Eye (tissue), 1 donor: ENCODE measurements around the gene ACSM6.
"Not testable (repeated sequence)": the region's sequence is repeated elsewhere in the genome, so short reads cannot be mapped to it uniquely, and the experiment has no call there.

ENCODE experiments used
- DNase-seq: peaks from one replicate; pipeline ENCODE4 v3.0.0-alpha.2; 2015

Gene ACSM6, protein sequence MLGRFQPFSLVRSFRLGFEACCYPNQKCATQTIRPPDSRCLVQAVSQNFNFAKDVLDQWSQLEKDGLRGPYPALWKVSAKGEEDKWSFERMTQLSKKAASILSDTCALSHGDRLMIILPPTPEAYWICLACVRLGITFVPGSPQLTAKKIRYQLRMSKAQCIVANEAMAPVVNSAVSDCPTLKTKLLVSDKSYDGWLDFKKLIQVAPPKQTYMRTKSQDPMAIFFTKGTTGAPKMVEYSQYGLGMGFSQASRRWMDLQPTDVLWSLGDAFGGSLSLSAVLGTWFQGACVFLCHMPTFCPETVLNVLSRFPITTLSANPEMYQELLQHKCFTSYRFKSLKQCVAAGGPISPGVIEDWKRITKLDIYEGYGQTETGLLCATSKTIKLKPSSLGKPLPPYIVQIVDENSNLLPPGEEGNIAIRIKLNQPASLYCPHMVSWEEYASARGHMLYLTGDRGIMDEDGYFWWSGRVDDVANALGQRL

DNA sequence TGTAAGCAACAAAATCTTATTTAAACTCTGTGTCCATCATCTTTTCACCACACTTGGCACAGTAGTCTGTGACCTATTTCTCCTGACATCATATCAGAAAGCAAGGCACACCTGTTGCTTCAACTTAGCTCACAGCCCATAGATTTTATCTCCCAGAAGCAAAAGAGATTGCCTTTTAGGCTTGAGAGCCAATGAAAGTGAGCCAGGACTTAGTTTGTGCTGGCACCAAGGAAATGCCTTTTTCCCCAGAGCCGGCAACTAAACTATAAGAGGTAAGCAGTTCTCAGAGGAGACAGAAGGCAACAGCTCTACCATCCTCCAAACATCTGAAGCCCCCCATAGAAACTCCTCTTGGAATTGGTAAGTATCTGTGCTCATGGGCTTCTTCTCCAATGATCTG is at the start of gene ACSM6:
ACSM6 (plus strand) TSS at position 295 of the 400 bp plus-strand sequence. CDS start 248 bp downstream, outside the sequence.
- no peak for DNase-seq

- DNase-seq = no peak
These were observed 25.3 kb upstream of the ACSM6 start for GRCh38 chr10:95168694-95169093.

DNA sequence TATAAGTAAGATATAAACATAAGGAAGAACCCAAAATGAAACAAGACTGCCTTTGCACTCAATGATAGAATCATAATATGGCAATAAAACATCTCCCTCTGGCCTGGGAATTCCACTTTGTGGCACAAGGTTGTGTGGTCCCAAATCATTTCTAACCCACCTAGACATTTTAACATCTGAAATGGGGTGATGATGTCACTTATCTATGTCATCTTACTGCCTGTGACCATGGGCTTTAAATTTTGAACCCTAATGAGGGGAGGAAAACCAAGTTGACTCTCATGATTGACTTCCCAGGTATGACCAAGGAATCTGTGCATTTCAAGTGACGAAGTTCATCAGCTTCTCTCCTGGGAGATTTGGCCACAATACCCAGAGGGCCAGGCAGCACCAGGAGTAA is 24.5 kb upstream of the ACSM6 start:
- no peak for DNase-seq

- no peak for DNase-seq
These were observed 23.2 kb upstream of the ACSM6 start for GRCh38 chr10:95170790-95171189.

GRCh38 chr10:95171336-95171735 is 22.7 kb upstream of the ACSM6 start:
- no peak for DNase-seq

DNA sequence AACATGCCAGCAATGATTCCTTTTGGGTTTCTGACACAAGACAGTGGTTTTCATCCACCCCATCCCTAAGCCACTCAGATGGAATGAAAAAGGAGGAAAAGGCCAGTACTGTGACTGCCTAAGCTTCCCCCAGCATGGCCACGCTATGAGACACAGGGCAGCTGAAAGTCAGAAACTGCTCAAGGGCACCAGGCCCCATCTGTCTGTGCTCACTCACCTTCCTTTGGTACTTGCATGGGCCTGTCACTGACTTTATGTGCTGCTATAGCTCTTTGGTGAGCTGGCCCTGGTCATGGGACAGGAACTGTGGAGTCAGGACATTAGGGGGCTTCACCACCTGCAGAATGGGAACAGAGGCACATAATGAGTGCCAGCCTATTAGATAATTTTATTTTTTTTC is 21.2 kb upstream of the ACSM6 start:
- DNase-seq = no peak

DNA sequence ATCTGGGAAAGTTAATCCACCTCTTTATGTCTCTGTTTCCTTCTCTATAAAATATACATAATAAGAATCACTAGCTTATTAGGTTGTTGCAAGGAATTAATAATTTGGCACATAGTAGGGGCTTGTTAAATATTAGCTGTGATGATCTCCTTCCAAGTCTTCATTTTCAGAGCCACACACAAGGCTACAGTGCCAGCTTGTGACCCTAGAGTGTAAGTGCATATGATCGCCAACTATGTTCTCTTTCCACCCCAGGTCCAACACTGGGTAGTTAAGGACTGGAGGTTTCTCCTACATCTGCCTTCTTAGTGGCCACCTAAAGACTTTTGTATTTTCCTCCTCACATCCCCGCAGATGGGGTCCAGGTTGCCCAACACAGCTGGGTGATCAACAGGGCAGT is 17.9 kb upstream of the ACSM6 start:
- no peak for DNase-seq

DNA sequence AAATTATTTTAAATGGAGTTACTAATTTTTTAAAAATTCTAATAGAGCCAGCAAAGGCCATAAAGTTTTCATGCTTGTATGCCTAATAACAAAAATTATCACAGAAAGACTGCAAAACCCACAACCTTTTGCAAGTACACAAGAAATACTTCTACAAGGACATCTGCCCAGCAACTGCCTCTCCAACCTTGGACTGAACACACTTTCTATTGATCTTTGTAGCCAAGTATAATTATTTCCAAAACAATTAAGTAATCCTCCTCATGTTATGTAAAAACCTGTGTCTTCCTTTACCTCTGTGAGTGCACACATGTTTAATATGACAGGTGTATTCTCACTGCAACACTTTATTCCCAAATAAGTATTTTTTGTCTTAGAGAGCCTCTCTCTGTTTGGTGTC is 16.6 kb upstream of the ACSM6 start:
- no peak for DNase-seq

DNA sequence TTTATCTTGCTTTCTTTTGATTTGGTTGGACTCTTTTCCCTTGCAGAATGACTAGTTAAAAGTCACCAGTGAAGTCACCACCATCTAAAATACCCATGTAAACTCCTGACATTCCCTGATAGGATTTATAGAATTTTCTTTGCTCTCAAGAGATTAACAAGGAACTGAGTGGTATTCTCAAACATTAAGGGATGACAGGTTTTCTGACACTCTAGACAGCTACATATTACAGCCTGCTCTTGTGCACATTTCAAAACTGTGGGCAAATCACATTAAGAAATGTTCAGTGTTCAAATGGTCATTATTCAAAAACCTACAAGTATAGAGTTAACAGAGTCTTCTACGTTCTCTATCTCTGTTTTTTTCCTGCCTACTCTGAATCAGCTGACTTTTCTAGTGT is 15.8 kb upstream of the ACSM6 start:
- DNase-seq = no peak

- DNase-seq = no peak
These were observed 15.2 kb upstream of the ACSM6 start for GRCh38 chr10:95178797-95179196.

GRCh38 chr10:95181726-95182125 is 12.3 kb upstream of the ACSM6 start:
- DNase-seq = no peak

DNA sequence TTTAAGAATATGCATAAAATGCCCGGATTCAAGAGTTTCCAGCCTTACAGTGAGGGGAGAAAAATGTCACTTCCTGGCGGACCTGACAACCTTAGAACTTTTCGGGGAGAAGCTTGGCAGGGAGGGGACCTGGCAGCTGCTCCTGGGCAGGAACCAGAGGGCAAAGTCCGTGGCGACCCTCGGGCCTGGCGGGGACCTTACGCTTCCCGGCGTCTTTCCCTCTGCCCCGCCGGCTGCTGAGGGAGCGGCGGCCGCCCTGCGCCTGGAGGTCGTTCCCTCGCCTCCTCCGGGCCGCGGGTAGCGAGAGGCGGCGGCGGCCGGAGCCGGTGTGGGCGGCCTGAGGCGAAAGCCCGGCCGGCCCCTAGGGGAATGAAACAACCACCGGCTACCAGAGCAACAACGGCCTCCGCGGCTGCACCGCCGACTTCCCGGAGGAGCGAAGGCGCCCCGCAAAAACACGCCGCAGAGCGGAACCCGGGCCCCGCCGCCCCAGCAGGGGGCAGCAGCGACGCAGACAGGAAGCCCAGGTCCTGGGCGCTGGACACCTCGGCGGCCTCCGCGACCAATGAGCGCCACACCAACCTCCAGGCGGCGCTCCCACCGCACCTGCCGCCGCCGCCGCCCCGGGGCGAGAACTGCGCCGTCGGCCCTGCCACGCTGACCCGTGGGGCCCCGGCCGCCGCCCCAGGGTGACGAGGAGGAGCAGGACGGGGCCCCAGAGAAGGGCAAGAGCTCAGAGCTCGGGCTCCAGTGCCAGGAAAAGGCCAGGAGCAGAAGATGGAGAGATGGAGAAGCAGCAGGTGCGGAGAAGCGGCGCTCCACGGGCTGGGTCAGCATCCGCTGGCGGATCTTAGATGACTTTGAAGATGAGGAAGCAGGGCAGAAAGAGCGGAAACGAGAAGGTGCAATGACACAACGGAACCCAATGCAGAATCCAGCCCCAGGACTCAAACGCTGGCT is 10.5 kb upstream of the ACSM6 start:
- peak; percentile 94 for DNase-seq

GRCh38 chr10:95187617-95188016 is 6.4 kb upstream of the ACSM6 start:
- DNase-seq = no peak

- DNase-seq = no peak
These were observed 5.4 kb upstream of the ACSM6 start for GRCh38 chr10:95188593-95188992.

DNA sequence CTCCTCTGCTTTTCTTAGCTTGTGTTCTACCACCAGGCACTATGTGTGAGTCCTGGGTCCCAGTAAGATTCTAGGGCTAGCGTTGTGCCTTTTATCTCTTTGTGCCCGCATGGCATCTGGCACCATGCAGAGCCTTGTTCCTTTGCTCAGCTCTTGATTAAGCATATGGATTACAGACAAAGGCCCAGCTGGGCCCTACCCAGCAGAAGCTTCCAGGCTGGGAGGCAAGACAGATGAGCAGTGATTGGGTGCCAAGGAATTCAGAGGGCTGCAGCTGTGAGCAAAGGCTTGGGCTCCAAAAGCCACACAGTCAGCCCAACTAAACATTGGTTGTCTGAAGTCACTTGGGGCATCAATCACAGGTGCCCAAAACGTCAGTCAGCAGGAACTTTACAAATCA is 2.0 kb downstream of the ACSM6 start:
- peak; percentile 13 for DNase-seq

- no peak for DNase-seq
These were observed 7.7 kb downstream of the ACSM6 start for GRCh38 chr10:95201736-95202135.

GRCh38 chr10:95202865-95203264 is 8.8 kb downstream of the ACSM6 start:
- not testable (repeated sequence) for DNase-seq

DNA sequence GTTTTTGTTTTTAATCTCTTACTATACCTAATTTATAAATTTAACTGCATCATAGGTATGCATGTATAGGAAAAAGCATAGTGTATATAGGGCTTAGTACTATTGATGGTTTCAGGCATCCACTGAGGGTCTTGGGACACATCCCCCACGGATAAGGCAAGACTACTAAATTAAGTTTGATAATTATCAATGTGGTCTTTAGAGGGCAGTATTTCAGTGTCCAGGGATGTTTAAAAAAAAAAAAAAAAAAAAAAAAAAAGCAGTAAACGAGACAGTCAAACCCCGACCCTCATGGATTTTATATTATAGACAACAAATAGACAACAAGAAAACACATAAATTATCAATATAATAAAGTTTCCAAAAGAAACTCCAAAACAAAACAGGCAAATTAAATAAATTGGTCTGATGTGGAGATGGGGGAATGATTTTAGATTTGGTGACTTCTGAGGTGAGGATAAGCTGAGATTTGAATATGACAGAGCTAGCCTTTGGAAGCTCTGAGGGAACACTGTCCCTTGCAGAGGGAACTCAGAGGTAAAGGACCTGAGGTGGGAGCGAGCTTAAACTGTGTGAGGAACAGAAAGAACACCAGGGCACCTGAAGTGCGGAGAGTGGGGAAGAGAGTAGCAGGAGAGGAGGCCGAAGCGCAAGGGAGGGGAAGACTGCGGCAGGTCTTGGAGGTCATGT is 14.8 kb downstream of the ACSM6 start:
- no peak for DNase-seq

DNA sequence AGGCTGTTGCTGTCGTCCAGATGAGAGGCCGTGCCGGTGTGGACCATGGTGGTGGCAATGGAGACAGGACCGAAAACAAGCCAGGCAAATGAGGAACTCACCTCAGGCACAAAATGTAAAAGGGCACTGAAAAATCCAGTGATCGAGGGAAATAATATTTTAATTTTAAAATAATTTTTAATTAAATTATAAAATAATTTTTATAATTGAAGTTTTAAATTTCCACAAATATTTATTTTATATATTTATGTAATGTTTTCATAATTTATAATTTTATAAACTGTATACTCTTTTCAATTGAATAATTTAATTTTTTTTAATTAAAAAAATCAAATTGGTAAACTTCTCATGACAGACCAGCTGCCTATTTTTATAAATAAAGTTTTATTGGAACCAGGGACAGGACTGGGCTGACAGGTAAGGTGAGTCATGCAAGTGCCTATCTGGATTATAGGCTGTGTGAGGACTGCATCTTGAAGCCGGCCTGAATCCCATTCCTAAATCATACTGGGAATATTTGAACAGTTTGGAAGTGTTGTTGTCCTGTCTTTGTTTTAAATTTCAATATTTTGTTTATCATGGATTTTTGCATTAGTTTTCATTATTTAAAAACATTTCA is 15.6 kb downstream of the ACSM6 start:
- no peak for DNase-seq

- no peak for DNase-seq
These were observed 17.7 kb downstream of the ACSM6 start for GRCh38 chr10:95211606-95212279.

GRCh38 chr10:95214369-95214768 is 20.3 kb downstream of the ACSM6 start:
- no peak for DNase-seq

- no peak for DNase-seq
These were observed 20.8 kb downstream of the ACSM6 start for GRCh38 chr10:95214793-95215192.
